Activated CD8-positive, alpha-beta memory T cell treated with anti-CD3 and anti-CD28 coated beads for 4 hours (primary cell): ENCODE data around the gene NBPF26.
"Not testable (repeated sequence)": the region's sequence is repeated elsewhere in the genome, so short reads cannot be mapped to it uniquely, and the experiment has no call there.

ENCODE experiments used
- DNase-seq, 2 donors: peaks; one replicate each; pipeline ENCODE4 v3.0.0-alpha.2; 2020; ENCODE audit warnings: low read depth in 2 of 2

The NBPF26 gene

GRCh38 chr1:120723715-120724402 is at the start of gene NBPF26:
TSS of gene NBPF26 (plus strand) at chr1:120723945.
- peak; percentile 18 to 53 for DNase-seq

GRCh38 chr1:120680106-120680819 is 43.5 kb upstream of the NBPF26 start:
- not testable (repeated sequence) for DNase-seq

- not testable (repeated sequence) for DNase-seq
Measured at GRCh38 chr1:120680938-120681337, 42.8 kb upstream of the NBPF26 start.

GRCh38 chr1:120684397-120684796 is 39.3 kb upstream of the NBPF26 start:
- DNase-seq, result not testable (repeated sequence)

- DNase-seq, result not testable (repeated sequence)
Measured at GRCh38 chr1:120685622-120686021, 38.1 kb upstream of the NBPF26 start.

DNA sequence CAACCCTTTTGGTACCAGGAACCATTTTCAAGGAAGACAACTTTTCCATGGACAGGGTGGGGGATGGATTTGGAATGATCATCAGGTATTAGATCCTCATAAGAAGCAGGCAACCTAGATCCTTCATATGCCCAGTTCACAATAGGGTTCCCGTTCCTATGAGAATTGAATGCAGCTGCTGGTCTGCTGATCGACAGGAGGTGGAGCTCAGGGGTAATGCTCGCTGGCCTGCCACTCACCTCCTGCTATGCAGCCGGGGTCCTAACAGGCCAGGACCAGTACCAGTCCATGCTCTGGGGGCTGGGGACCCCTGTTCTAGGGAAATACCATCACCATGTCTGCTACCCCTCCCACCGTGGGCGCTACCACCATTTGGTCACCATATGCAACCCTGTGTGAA is 36.5 kb upstream of the NBPF26 start:
- DNase-seq, result not testable (repeated sequence)

- DNase-seq, result not testable (repeated sequence)
Measured at GRCh38 chr1:120700807-120701562, 22.8 kb upstream of the NBPF26 start.

DNA sequence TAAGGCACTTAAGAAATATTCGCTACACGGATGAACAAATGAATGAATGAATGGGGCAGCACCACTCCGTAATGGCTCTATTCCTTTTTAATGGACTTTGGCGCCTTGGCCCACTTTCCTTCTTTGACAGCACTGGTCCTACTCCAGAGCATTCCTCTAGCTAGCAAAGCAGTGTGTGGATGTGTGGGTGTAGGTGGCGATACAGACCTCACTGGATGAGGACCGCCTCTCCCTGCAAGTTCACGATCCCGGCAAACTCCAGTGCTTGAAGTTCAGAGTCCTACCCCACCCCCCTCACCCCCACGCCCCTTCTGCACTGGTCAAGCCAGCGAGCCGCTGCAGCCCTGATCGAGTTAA is 409 bp upstream of the NBPF26 start:
- not testable (repeated sequence) for DNase-seq

GRCh38 chr1:120724507-120724906 is 762 bp downstream of the NBPF26 start:
- DNase-seq, result not testable (repeated sequence)

- DNase-seq, result not testable (repeated sequence)
Measured at GRCh38 chr1:120728811-120729210, 5.1 kb downstream of the NBPF26 start.

GRCh38 chr1:120769090-120769489 is 45.3 kb downstream of the NBPF26 start:
- not testable (repeated sequence) for DNase-seq

GRCh38 chr1:120805452-120805851 is 81.7 kb downstream of the NBPF26 start:
- not testable (repeated sequence) for DNase-seq

GRCh38 chr1:120811822-120812221 is 88.1 kb downstream of the NBPF26 start:
- not testable (repeated sequence) for DNase-seq

GRCh38 chr1:120825051-120825450 is 101.3 kb downstream of the NBPF26 start:
- not testable (repeated sequence) for DNase-seq

GRCh38 chr1:120826623-120827022 is 102.9 kb downstream of the NBPF26 start:
- not testable (repeated sequence) for DNase-seq

- peak in 1 of 2 donors; percentile 39 for DNase-seq
Measured at GRCh38 chr1:120844186-120844944, 120.6 kb downstream of the NBPF26 start.

DNA sequence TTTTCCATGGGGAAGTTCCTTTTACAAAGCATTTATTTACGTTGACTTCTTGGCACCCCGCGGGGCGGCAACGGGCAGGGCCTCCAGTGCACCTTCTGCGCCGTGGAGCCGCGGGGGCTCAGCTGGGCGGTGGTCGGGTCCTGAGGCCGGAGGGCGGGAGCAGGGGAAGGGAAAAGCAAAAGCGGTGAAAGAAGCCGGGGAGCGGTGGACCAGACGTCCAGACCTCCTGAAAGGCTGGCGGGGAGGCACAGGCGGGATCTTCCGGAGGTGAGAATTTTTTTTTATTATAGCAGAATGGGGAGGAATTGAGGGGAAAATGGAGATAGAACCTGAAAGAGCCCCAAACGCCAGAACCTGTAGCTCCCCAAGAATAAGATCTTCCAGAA is 121.2 kb downstream of the NBPF26 start:
- DNase-seq, result not testable (repeated sequence)

- DNase-seq, result not testable (repeated sequence)
Measured at GRCh38 chr1:120849400-120850286, 125.9 kb downstream of the NBPF26 start.

DNA sequence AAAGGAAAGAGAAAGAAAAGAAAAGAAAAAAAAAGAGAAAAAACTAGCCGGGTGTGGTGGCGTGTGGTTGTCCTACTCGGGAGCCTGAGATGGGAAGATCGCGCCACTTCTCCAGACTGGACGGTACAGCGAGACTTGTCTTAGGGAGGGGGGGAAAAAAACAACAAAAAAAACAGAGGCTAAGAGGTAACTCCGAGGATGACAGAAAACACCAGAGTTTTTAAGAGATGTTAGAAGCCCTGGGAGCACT is 126.5 kb downstream of the NBPF26 start:
- not testable (repeated sequence) for DNase-seq

- DNase-seq, result peak; percentile 49 to 60
Measured at GRCh38 chr1:120850537-120851421, 127.0 kb downstream of the NBPF26 start.
